IMR-90 (cell line): ENCODE measurements around the gene APOBEC3H. TPM values are rescaled to one million over a fixed set of nuclear protein-coding genes. Genes with fewer than 3 reads are reported as not detected.

Source experiments
- ATAC-seq: fragments of 200-7000 bp; cut with Tn5 transposase; 2 replicates; pipeline ENCODE4 v1.9.1; 2020; ENCODE audit warnings: low read depth, mild to moderate bottlenecking, moderate library complexity
- BruUV-seq: library from RNA; stranded (reverse); fragments of 400-500 nt; replicated peaks from 2 replicates; lab custom pipeline; 2021; lab: Mats Ljungman, UMichigan
- CTCF ChIA-PET: fragments of 300-600 bp; formaldehyde crosslinking; extraction: SDS; loops from one replicate; lab custom pipeline; 2021; ENCODE audit warnings: antibody characterized with exemption; lab: Yijun Ruan, JAX
- POLR2A ChIA-PET: fragments of 300-600 bp; sonication (Branson Sonifier 250); formaldehyde crosslinking; loops from one replicate; lab custom pipeline; 2022; ENCODE audit warnings: antibody characterized with exemption; ENCODE audit not compliant: unreplicated experiment; lab: Charles Lee
- DNase-seq: peaks from one replicate; pipeline ENCODE4 v3.0.0; 2013
- H2AFZ ChIP-seq: replicated peaks from 2 replicates; pipeline ENCODE3; 2013; ENCODE audit warnings: low read length, mild to moderate bottlenecking; ENCODE audit not compliant: poor library complexity
- H2AK5ac ChIP-seq: 2 replicates; pipeline ENCODE4 v1.6.1; 2013; ENCODE audit warnings: low read depth, low read length, inconsistent platforms
- H2AK9ac ChIP-seq: replicated peaks from 2 replicates; pipeline ENCODE3; 2013; ENCODE audit warnings: mild to moderate bottlenecking, low read depth, low read length, moderate library complexity; ENCODE audit not compliant: poor library complexity
- H2BK120ac ChIP-seq: 2 replicates; pipeline ENCODE4 v1.6.1; 2013; ENCODE audit warnings: low read depth, low read length, inconsistent platforms
- H2BK15ac ChIP-seq: 3 replicates; pipeline ENCODE4 v1.6.1; 2013; ENCODE audit warnings: low read depth, low read length, inconsistent platforms
- H2BK20ac ChIP-seq: 2 replicates; pipeline ENCODE4 v1.6.1; 2013; ENCODE audit warnings: low read depth, mild to moderate bottlenecking, inconsistent platforms, low read length, moderate library complexity
- H2BK5ac ChIP-seq: 2 replicates; pipeline ENCODE4 v1.6.1; 2013; ENCODE audit warnings: mild to moderate bottlenecking, low read depth, low read length, inconsistent platforms; ENCODE audit not compliant: poor library complexity, severe bottlenecking
- H3K14ac ChIP-seq: replicated peaks from 2 replicates; pipeline ENCODE4 v1.6.1; 2013; ENCODE audit warnings: low read depth, low read length, inconsistent platforms
- H3K18ac ChIP-seq: 2 replicates; pipeline ENCODE4 v1.6.1; 2013; ENCODE audit warnings: low read depth, low read length, control low read depth
- H3K23ac ChIP-seq: 2 replicates; pipeline ENCODE4 v1.6.1; 2013; ENCODE audit warnings: low read depth, low read length, inconsistent platforms
- H3K27ac ChIP-seq: 2 replicates; pipeline ENCODE4 v1.5.1; 2013; ENCODE audit warnings: mild to moderate bottlenecking, control low read depth, low read length; ENCODE audit not compliant: insufficient read depth
- H3K27me3 ChIP-seq: 2 replicates; pipeline ENCODE4 v1.6.1; 2013; ENCODE audit warnings: low read length; ENCODE audit not compliant: control insufficient read depth, insufficient read depth
- H3K36me3 ChIP-seq: 2 replicates; pipeline ENCODE4 v1.6.1; 2013; ENCODE audit warnings: low read length, mixed read lengths; ENCODE audit not compliant: control insufficient read depth, insufficient read depth
- H3K4ac ChIP-seq: 2 replicates; pipeline ENCODE4 v1.6.1; 2013; ENCODE audit warnings: low read depth, low read length, inconsistent platforms
- H3K4me1 ChIP-seq: 2 replicates; pipeline ENCODE4 v1.6.1; 2013; ENCODE audit warnings: low read length, mixed read lengths; ENCODE audit not compliant: control insufficient read depth, insufficient read depth
- H3K4me2 ChIP-seq: 2 replicates; pipeline ENCODE4 v1.6.1; 2013; ENCODE audit warnings: low read depth, mild to moderate bottlenecking, control low read depth, low read length, moderate library complexity
- H3K4me3 ChIP-seq: 2 replicates; pipeline ENCODE4 v1.5.1; 2013; ENCODE audit warnings: low read depth, mild to moderate bottlenecking, control low read depth, low read length, moderate library complexity; ENCODE audit not compliant: insufficient read depth
- H3K56ac ChIP-seq: 2 replicates; pipeline ENCODE4 v1.6.1; 2013; ENCODE audit warnings: low read length, inconsistent platforms; ENCODE audit not compliant: insufficient read depth; ENCODE audit errors: extremely low read depth
- H3K79me1 ChIP-seq, 2 experiments: 2 replicates each; pipeline ENCODE4 v1.6.1; 2013; ENCODE audit warnings: low read length in 2 of 2, inconsistent platforms in 1 of 2, low read depth in 1 of 2
- H3K9ac ChIP-seq: 2 replicates; pipeline ENCODE4 v1.6.1; 2013; ENCODE audit warnings: low read depth, low read length, control low read depth
- H3K9me1 ChIP-seq: 2 replicates; pipeline ENCODE4 v1.6.1; 2013; ENCODE audit warnings: low read length, inconsistent platforms; ENCODE audit not compliant: insufficient read depth
- H3K9me3 ChIP-seq: 2 replicates; pipeline ENCODE4 v1.6.1; 2013; ENCODE audit warnings: low read length; ENCODE audit not compliant: control insufficient read depth, insufficient read depth
- H4K20me1 ChIP-seq: 2 replicates; pipeline ENCODE4 v1.6.1; 2013; ENCODE audit warnings: low read length, inconsistent platforms; ENCODE audit not compliant: insufficient read depth
- H4K5ac ChIP-seq: 2 replicates; pipeline ENCODE4 v1.6.1; 2013; ENCODE audit warnings: mild to moderate bottlenecking, low read depth, low read length, control low read depth
- H4K8ac ChIP-seq, 2 experiments: 2 replicates each; pipeline ENCODE4 v1.6.1; 2013; ENCODE audit warnings: low read depth in 2 of 2, low read length in 2 of 2, control low read depth in 1 of 2, inconsistent platforms in 1 of 2
- H4K91ac ChIP-seq: 2 replicates; pipeline ENCODE4 v1.6.1; 2013; ENCODE audit warnings: low read depth, low read length, inconsistent platforms; ENCODE audit not compliant: insufficient read depth
- ELK1 ChIP-seq: fragments of 150-350 bp; IDR thresholded peaks from 2 replicates; pipeline ENCODE4 v1.6.1; 2016; ENCODE audit warnings: low read depth, mild to moderate bottlenecking, low read length, moderate library complexity, borderline replicate concordance
- RFX5 ChIP-seq: IDR thresholded peaks from 2 replicates; pipeline ENCODE4 v1.8.0; 2012; ENCODE audit warnings: low read depth, mild to moderate bottlenecking, low read length, moderate library complexity
- WGBS, 2 experiments: methylation state at CpG; one replicate each; pipeline versions ENCODE4 v1.1.5 to v1.1.7; 2013; ENCODE audit warnings: missing lambda C conversion rate in 2 of 2; ENCODE audit not compliant: insufficient read length in 1 of 2; ENCODE audit errors: extremely low coverage in 2 of 2; 5-methylcytosine and 5-hydroxymethylcytosine counted together
- dilution Hi-C: fragments of 300-500 bp; cut with HindIII; formaldehyde crosslinking; loops from one replicate; pipeline ENCODE4 v1.14.3; 2018; ENCODE audit warnings: low sequenced_read_pairs; ENCODE audit not compliant: unreplicated experiment
- in situ Hi-C: fragments of 300-500 bp; cut with MboI; formaldehyde crosslinking; loops from 3 replicates; pipeline ENCODE4 v1.14.3; 2019; ENCODE audit warnings: low sequenced_read_pairs, inconsistent platforms, mixed read lengths
- intact Hi-C: fragments of 100-400 bp; cut with micrococcal nuclease; formaldehyde crosslinking; loops from 2 replicates; pipeline ENCODE4 v1.10.0; 2022
- polyA plus RNA-seq, 3 experiments: library from polyadenylated mRNA; depleted of rRNA; stranded (reverse); fragments of >200 nt; gene quantifications; 2 replicates each; pipeline ENCODE4 v1.2.3, GENCODE V29; 2012; ENCODE audit warnings: low replicate concordance in 1 of 3
- total RNA-seq: library from RNA; depleted of rRNA; stranded (reverse); fragments of >200 nt; gene quantifications from 2 replicates; pipeline ENCODE4 v1.2.3, GENCODE V29; 2012

Gene APOBEC3H
- total and polyA plus RNA-seq, 2 of the 4 experiments (the other 2 are of a cell fraction): 0.18 TPM; not detected in 1

- BruUV-seq: no TSS peak
- H2BK15ac ChIP-seq: no peak overlapping the region
- ATAC-seq (no peak), DNase-seq (no peak)
- H3K4me1 ChIP-seq: peaks cover 4% of the 10 kb centered on the region
- no peak overlapping the region for H3K4ac ChIP-seq
- H4K5ac ChIP-seq: no peak overlapping the region
- intact Hi-C loops (no loop called here), in situ Hi-C loops (no loop called here), dilution Hi-C loops (no loop called here)
- H3K9me3 ChIP-seq: no peaks in the 10 kb centered on the region
- no peaks in the 10 kb centered on the region for H4K20me1 ChIP-seq
- no peak overlapping the region for H2BK120ac ChIP-seq
- H3K14ac ChIP-seq: no peak overlapping the region
- H3K56ac ChIP-seq: no peak overlapping the region
- H3K23ac ChIP-seq: no peak overlapping the region
- H3K9ac ChIP-seq: no peak overlapping the region
- H3K4me2 ChIP-seq: no peak overlapping the region
- H4K8ac ChIP-seq: no peak overlapping the region
- H3K79me1 ChIP-seq: no peaks in the 10 kb centered on the region
- no peak overlapping the region for H4K91ac ChIP-seq
- no peak overlapping the region for H2AK5ac ChIP-seq
- H2AK9ac ChIP-seq: no peak overlapping the region
- peaks cover 28% of the 10 kb centered on the region for H3K27me3 ChIP-seq
- H3K9me1 ChIP-seq: no peaks in the 10 kb centered on the region
- no peak overlapping the region for H2BK5ac ChIP-seq
- ChIA-PET POLR2A (no interaction called here), CTCF (no interaction called here)
- H3K27ac ChIP-seq: no peak overlapping the region
- WGBS, 2 experiments: 91% methylated on average over 4 of the region's 8 CpGs; no CpG with 5 or more reads in 1 of the 2 experiments
- no peak overlapping the region for H3K4me3 ChIP-seq
- no peak overlapping the region for H2AFZ ChIP-seq
- no peak overlapping the region for H3K18ac ChIP-seq
- TF ChIP-seq RFX5: no peak
- no peak for TF ChIP-seq ELK1
- H2BK20ac ChIP-seq: no peak overlapping the region
- H3K36me3 ChIP-seq: no peaks in the 10 kb centered on the region
These were observed 1.5 kb downstream of the APOBEC3H start for GRCh38 chr22:39098576-39098975.
